GM18870 (cell line): ENCODE measurements around the gene IQCM.

Source experiments
- ATAC-seq: cut with Tn5 transposase; IDR thresholded peaks from one replicate; pipeline ENCODE4 v1.9.1; 2021; ENCODE audit warnings: moderate library complexity; ENCODE audit not compliant: unreplicated experiment

Gene IQCM

GRCh38 chr4:149781150-149781549 is 34.5 kb downstream of the IQCM start:
- ATAC-seq: no peak

GRCh38 chr4:149768477-149768876 is 47.2 kb downstream of the IQCM start:
- no peak for ATAC-seq

DNA sequence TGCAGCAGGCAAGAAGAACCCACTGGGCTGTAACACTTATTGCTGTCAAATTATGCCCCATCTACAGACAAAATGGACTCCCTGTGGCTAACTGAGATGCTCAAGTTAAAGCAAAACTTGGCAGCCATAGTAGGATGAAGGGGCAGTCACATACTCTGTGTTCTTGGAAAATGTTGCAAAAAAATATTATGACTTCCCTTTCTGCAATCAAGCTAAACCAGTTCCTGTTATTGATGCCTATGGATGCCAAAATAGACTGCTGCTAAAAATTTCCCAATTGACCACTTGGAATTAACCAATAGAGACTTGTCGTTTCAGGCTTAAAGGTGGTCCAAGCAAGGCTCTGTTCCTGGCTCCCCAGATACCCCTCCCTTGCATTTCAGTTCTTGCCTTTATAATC is 49.5 kb downstream of the IQCM start:
- no peak for ATAC-seq

- no peak for ATAC-seq
Observed at GRCh38 chr4:149765630-149766029, 50.0 kb downstream of the IQCM start.

GRCh38 chr4:149755969-149756368 is 59.7 kb downstream of the IQCM start:
- no peak for ATAC-seq

DNA sequence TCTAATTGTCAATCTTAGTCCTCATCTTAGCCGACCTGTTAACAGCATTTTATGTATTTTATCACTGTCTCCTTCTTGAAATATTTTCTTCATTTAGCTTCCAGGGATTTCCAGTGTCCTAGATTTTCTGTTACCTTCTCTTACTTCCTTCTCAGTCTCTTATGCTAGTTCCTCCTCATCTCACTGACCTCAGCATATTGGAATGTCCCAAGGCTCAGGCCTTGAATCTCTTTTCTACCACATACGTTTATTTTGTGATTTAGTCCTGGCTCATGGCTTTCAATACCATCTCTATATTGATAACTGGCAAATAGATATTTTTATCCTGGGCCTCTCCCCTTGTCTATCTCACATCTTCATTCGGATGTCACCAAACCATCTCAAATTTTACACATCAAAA is 61.1 kb downstream of the IQCM start:
- ATAC-seq: no peak

DNA sequence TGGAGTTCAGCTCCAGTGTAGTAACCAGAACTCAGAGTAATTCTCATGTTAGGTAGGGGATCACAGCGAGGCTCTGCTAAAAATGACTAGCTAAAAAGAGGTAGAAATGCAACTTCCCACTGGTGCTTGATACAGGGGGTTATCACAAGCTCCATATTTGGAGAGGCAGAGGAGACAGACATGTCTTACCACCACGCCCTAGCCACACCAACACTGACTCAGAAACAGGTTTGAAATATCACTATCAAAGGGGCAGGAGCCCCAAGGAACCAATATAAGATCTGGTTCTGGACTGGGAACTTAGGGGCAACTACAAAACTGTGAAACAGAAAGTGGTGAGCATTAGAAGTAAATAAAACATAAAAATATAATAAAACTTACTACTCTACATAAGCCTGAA is 62.9 kb downstream of the IQCM start:
- ATAC-seq: no peak

DNA sequence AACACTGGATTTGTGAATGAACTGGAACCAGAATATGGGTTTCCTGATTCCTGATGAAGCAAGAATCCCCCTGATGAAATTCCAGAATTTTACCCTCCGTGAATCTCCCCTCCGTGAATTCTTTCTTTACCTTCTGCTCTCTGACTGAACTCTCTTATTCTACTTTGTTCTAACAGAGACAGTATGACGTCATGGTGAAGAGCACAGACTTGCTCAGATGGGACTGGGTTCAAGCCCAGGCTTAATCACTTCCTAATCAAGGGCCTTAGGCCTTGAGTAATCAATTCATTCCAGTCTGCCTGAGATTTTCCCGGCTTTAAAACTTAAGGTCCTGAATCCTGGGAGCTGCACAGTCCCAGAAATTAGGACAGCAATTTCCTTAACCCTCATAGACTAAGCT is 64.5 kb downstream of the IQCM start:
- no peak for ATAC-seq

- no peak for ATAC-seq
Observed at GRCh38 chr4:149749784-149750183, 65.9 kb downstream of the IQCM start.

DNA sequence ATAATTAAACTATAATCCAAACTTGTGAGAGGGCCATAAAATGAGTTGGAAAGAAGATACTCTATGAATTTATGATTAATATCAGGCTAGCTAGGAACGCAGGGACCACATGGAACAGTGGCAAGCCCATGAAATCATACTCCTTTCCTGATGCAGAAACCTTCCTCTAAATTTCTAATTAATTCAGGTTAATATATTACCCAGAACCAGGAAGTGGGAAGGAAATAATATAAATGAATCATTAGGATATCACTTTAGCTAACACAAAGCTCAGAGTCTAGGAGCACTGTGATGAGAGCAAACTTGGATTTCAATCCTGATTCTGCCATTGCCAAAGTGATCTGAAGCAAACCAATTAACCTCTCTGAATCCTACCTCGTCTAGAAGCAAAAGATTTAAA is 68.0 kb downstream of the IQCM start:
- ATAC-seq: no peak

GRCh38 chr4:149746276-149746675 is 69.4 kb downstream of the IQCM start:
- ATAC-seq: no peak

GRCh38 chr4:149741186-149741831 is 74.3 kb downstream of the IQCM start:
- peak; percentile 55 for ATAC-seq

DNA sequence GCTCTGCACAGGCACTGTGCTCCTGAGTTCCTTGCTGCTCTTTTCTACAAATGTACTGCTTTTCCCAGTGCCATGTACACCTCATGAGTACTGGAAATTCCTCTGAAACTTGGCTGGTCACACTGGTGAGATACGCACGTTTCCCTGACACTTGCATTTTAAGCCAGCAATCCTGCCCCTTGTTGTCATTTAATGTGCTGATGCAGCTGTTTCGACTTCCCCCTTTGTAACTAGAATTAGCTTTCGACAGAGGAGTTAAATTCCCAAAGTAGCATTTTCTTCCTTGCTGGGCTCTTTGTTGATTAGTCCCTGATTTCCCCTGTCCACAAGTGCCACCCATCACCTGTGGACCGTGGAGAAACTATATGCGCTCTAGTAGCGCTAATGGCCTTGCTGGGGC is 77.5 kb downstream of the IQCM start:
- ATAC-seq: no peak

DNA sequence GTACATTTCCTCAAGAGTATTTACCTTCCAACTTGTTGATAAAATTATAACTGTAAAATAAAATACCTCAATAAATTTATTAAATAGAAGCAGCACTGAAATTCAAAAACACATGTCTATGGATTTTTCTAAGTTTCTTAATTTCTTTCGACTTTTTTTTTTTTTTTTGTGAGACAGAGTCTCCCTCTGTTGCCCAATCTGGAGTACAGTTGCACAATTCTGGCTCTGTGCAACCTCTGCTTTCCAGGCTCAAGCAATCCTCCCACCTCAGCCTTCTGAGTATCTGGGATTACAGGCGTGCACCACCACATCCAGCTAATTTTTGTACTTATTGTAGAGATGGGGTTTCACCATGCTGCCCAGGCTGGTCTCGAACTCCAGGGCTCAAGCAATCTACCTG is 79.8 kb downstream of the IQCM start:
- ATAC-seq: no peak

DNA sequence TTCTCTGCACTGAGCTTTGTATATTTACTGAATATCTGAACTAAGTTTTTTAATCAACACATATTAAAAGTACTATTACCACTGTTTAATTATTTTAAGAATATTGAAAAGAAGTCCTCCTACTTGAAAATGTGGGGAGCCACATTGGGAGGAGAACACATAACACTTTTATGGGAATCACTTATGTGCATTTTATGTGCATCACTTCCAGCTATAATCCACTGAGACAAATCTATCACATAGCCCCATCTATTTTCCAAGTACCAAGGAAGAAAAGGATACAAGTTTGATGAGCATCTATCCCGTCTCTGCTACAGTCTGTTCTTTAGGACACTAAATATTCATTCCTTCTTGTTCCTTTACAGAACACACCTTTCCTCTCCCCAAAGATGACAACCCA is 87.2 kb downstream of the IQCM start:
- no peak for ATAC-seq

- ATAC-seq: no peak
Observed at GRCh38 chr4:149727663-149728062, 88.0 kb downstream of the IQCM start.

DNA sequence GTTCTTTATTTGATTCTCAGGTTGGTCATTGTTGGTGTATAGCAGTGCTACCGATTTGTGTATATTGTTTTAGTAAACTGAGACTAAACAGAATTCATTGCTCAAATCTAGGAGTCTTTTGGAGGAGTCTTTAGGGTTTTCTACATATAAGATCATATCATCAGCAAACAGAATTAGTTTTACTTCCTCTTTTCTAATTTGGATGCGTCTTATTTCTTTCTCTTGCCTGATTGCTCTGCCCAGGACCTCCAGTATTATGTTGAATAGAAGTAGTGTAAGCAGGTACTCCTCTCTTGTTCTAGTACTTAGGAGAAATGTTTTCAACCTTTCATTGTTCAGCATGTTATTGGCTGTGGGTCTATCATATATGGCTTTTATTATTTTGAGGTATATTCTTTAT is 92.6 kb downstream of the IQCM start:
- no peak for ATAC-seq

- no peak for ATAC-seq
Observed at GRCh38 chr4:149719806-149720205, 95.8 kb downstream of the IQCM start.

DNA sequence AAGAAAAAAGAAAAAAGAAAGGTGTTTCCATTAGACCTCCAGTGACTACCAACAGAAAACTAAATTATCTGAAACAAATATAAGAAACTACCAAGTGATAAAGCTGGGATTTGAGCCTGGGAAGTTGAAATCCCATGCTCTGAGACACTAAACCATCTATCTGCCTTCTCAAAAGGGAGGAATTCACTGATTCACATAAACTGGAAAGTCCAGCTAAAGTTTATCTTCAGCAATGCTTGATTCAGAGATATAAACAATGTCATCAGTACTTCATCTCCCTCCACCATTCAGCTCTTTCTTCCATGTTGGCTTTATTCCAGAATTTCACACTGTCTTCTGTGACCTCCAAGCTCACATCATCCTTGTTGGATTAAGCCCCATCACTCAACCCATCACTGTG is 96.3 kb downstream of the IQCM start:
- ATAC-seq: no peak

GRCh38 chr4:149718500-149718899 is 97.1 kb downstream of the IQCM start:
- ATAC-seq: no peak

- no peak for ATAC-seq
Observed at GRCh38 chr4:149716728-149717127, 98.9 kb downstream of the IQCM start.

- ATAC-seq: no peak
Observed at GRCh38 chr4:149715822-149716585, 99.6 kb downstream of the IQCM start.

- no peak for ATAC-seq
Observed at GRCh38 chr4:149713031-149713430, 102.6 kb downstream of the IQCM start.
